ACHN (cell line): ENCODE measurements around the gene SULT1C4.
A peak's percentile ranks its signal among the peaks of the same experiment; 100 is the strongest.
"Not testable (repeated sequence)": the region's sequence is repeated elsewhere in the genome, so short reads cannot be mapped to it uniquely, and the experiment has no call there.

Experiments
- DNase-seq: peaks from one replicate; pipeline ENCODE4 v3.0.0-alpha.2; 2015
- in situ Hi-C: cut with HindIII; loops from 2 replicates; pipeline ENCODE4 v1.10.0; 2017; ENCODE audit warnings: low sequenced_read_pairs, low pct_ligation_motif_present, low pct_unique_long_range_greater_than_20kb

Gene SULT1C4

GRCh38 chr2:108403494-108403893 is 25.7 kb downstream of the SULT1C4 start:
- in situ Hi-C loops: no loop called here

GRCh38 chr2:108404784-108405397 is 27.1 kb downstream of the SULT1C4 start:
- DNase-seq: no peak
- in situ Hi-C loops: no loop called here

More at GRCh38 chr2:108403494-108403893, 25.7 kb downstream of the SULT1C4 start:
- DNase-seq: peak; percentile 8

DNA sequence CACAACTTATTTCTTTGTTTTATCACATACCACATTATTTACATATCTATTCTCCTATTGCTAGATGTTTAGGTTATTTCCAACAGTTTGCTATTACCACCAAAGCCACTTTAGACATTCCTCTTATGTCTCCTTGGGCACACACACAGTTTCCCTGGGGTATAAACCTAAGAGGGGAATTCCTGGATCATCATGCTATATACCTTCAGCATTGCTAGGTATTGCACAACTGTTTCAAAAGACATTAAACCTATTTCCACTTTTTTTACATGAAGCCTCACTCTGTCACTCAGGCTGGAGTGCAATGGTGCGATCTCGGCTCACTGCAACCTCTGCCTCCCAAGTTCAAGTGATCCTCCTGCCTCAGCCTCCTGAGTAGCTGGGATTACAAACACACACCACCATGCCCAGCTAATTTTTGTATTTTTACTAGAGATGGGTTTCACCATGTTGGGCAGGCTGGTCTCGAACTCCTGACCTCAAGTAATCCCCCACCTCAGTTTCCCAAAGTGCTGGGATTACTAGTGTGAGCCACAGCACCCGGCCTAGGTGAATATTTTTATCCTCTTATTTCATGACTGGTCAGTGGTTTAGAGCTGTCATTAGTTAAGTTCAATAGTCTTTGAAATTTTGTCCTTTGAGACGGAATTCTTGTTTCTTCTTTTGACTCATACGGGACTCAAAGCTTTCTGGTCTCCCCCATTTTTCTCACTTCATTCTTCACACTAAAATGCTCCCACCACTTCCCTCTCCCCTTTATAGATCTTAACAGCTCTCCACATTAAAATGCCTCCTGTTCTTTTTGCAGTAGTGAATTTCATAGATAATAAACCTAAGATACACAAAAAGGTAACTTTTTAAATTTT is 30.3 kb downstream of the SULT1C4 start:
- no peak for DNase-seq
- in situ Hi-C loops: no loop called here

GRCh38 chr2:108409768-108410167 is 32.0 kb downstream of the SULT1C4 start:
- in situ Hi-C loops: no loop called here
- no peak for DNase-seq

DNA sequence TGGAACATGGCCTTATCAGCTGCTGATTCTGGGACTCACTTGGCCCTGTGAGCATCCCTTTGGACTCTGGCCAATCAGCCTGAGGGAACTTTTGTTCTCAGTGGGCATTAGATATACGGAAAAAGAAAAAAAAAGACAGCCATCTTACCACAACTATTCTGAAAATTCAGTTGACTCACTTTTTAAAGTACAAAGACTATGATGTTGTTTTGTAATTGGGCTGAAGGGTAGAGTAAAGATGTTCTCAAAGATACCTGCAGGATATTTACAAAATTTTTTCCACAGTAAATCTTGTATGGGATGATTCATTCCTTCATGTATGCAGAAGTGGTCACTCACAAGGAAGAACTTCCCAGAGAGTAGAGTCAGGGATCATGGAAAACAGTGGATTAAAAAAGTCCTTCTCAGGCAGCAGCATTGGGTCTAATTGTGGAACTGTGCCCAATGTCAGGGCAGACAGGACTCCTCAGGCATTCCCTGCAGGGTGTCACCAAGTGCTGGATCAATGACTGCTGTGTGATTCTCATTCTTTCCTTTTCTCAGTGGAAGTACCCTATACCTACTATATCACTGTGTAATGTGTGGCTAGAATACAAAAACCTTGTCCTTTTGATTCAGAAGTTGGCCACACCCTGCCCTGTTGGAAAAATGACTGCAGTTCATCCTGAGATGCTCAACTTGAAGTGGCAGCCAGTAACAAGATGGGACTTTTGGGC is 35.4 kb downstream of the SULT1C4 start:
- peak; percentile 74 for DNase-seq
- in situ Hi-C loops: no loop called here

DNA sequence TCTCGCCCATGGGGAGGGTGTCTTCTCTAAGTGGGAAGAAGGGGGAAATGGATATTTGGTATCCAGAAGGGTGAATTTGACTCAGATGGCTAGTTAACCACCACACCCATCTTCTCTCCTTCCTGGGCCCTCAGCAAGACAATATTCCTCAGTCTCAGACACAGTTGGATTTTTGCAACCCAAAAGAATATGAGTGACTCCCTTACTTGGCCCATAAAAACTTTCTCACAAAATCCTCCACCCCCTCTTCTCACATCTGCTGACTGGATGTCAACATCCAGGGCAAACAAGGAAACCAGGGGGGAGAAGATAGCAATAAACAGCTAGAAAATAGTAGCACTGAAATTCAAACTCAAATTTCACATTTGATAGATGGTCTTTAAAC is 35.9 kb downstream of the SULT1C4 start:
- in situ Hi-C loops: no loop called here
- no peak for DNase-seq

- in situ Hi-C loops: no loop called here
- DNase-seq: no peak
These were observed 36.6 kb downstream of the SULT1C4 start for GRCh38 chr2:108414256-108414876.

- in situ Hi-C loops: no loop called here
- DNase-seq: no peak
These were observed 37.2 kb downstream of the SULT1C4 start for GRCh38 chr2:108414945-108415344.

- in situ Hi-C loops: no loop called here
- DNase-seq: no peak
These were observed 39.5 kb downstream of the SULT1C4 start for GRCh38 chr2:108417254-108417653.

DNA sequence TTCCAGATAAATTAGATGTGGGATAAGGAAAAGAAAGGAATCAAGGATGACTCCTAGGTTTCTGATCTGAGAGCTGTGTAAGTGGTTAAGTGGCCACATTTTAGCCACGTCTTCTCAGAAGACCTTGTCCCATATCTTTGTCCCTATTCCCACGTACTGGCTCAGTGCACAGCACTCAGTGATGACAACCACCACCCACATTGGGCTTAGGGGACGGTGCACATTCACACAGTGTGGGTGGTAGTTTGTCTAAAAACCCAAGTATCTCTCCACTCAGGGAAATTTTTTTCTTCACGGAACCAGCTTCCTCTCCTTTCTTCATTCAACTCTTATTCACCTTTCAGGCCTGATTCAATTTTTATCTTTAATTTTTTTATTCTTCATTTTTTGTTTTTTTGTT is 40.7 kb downstream of the SULT1C4 start:
- DNase-seq: no peak
- in situ Hi-C loops: no loop called here

- in situ Hi-C loops: no loop called here
- no peak for DNase-seq
These were observed 45.3 kb downstream of the SULT1C4 start for GRCh38 chr2:108423067-108423466.

DNA sequence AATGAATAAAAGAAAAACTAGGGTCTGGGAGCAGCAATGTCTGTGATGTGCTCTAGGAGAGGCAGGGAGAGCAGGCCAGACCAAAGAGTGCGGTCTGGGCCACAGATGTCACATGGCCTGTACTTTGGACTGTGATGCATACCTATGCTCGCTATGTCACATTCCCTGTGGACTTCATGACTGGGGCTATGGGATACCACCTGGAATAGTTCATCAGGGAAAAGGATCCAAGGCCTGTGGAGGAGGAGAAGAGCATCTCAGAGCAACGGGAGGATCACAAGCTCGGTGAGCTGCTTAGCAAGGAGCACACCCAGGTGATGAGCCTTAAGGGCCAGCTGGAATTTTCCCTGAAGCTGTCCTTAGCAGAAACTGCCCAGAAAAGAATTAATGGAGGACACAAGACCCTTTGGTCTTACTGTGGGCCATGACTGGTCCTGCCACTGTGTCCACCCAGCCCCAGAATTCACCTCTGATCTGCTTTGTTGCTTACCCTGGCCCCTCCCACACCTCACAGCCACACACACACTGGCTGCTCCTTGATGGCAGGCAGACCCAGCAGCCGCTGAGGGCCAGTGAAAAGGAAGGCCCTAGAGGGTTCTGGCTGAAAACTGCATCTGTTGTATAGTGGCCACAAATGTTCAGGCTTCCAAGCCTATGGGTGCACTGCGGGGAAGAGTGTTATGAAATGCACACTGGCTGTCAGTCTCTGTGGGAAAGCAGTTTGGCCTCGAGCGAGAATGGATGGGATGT is 45.9 kb downstream of the SULT1C4 start:
- DNase-seq: no peak
- in situ Hi-C loops: no loop called here

DNA sequence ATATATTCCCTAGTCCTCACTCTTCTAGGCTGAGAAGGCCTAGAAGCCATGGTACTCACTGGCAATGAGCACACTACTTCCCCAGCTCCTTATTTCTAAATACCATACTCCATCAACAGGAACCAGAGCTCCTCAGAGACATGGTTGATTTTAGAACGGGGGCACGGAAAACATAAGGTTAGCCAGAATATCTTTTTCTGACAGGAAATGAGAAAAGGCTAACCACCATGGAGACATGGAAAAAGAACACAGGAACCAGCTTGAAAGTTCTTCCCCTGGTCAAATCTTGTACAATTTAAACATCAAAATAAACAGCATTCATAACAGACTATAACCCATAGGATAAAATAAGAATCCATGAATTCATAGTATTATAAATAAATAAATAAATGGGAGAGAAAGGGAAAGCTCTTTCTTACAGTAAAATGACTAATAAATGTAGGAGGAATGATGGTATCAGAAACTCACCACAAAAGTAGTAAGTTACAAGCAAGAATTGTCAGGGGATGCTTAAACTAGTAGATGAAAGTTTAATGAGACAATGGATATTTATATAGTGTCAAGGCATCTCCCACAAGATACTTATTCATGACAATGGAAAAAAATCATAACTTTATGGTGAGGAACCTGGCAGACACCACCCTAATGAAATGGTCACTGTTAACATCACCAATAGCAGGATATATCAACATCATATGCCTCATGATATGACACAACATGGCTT is 50.7 kb downstream of the SULT1C4 start:
- in situ Hi-C loops: no loop called here
- DNase-seq: no peak

DNA sequence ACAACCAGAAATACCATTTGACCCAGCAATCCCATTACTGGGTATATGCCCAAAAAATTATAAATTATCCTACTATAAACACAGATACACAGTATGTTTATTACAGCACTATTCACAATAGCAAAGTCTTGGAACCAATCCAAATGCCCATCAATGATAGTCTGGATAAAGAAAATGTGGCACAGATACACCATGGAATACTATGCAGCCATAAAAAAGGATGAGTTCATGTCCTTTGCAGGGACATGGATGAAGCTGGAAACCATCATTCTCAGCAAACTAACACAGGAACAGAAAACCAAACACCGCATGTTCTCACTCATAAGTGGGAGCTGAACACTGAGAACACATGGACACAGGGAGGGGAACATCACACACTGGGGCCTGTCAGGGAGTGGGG is 57.8 kb downstream of the SULT1C4 start:
- DNase-seq, in situ Hi-C loops: not testable (repeated sequence)

- in situ Hi-C loops: no loop called here
- no peak for DNase-seq
These were observed 59.2 kb downstream of the SULT1C4 start for GRCh38 chr2:108436976-108437375.
